ENCODE data around the gene FIGN.

DNA sequence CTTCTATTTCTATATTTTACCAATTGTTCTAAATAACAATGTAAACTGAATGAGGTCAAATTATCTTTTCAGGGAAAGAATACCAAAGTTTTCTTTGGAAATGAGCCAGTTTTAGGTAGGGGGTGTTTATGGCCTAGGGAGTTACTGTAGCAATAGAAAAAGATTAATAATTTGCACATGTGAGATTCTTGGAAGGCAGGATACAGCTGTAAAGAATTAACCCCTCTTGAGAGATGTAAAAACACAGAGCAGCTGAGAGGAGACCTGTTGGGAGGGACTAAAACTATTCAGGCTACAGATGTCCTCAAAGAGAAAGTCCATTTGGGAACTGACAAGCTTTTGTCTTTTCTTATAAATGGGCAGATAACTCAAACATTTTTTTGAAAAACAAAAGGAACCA, 182.2 kb downstream of the FIGN start:
- TF ChIP-seq POLR2AphosphoS5 (IDR thresholded peaks at IDR 0.05) (no peak), EP300 (IDR thresholded peaks at IDR 0.05) (no peak)
